Measurements from ENCODE around the gene MACROD2.

The MACROD2 gene

DNA sequence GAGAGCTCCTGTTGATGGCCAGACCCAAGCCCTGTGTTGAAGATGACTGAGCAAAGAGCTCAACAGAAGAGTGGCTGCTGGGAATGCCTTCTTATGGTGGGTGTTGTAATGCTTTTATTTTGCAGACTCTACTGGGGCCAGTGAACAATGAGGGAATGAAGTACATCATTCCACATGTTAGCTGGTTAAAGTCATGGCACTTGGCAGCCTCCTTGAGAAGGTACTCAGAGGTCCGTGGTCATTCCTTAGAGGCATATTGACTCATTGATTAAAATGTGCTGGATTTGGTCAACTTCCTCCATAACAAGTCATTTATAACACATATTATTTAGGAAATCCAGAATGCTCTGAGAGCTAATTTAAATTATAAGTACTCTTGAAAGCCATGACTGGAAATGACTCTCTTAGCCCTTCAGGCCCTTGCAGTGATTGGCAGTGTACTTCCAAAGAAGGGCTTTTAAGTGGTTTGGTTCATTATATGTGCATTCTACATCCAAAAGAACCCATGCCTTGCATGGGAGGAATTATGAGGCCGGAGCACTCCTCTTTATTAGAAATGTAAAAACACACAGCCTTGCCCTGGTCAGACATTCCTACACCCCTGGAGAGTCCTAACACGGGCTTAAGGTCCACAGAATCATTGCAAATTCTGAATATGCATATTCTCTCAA is 1601.0 kb downstream of the MACROD2 start:
- no peak for ATAC-seq

GRCh38 chr20:15597306-15597705 is 1602.0 kb downstream of the MACROD2 start:
- ATAC-seq = no peak
- no peak for DNase-seq

More for the DNA sequence above, 1601.0 kb downstream of the MACROD2 start:
- DNase-seq = no peak

GRCh38 chr20:15599961-15600360 is 1604.6 kb downstream of the MACROD2 start:
- no peak for DNase-seq
- ATAC-seq = no peak

- DNase-seq (no peak), ATAC-seq (no peak)
Measured at GRCh38 chr20:15600565-15600964, 1605.2 kb downstream of the MACROD2 start.

DNA sequence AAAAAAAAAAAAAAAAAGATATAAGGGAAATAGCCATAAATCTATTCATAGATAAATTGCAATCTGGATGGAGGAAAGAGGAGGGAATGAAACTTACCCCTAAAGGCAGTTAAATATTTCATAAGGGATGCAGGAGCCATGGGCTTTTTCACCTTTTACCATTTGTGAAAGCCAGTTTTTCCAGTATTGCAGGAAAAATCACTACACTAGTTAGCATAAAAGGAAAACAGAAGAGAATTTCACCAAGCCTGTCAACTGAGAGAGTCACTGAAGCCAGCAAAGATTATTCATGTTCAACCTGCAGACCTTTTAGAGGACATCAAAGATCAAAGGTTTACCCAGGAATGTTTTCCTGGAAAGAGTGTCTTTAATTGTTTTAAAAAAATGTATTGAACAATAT is 1608.2 kb downstream of the MACROD2 start:
- no peak for ATAC-seq
- DNase-seq = no peak

- no peak for DNase-seq
- ATAC-seq = no peak
Measured at GRCh38 chr20:15603978-15604805, 1608.9 kb downstream of the MACROD2 start.

GRCh38 chr20:15609921-15610320 is 1614.6 kb downstream of the MACROD2 start:
- no peak for DNase-seq
- ATAC-seq = no peak

- ATAC-seq (no peak), DNase-seq (no peak)
Measured at GRCh38 chr20:15610787-15611186, 1615.5 kb downstream of the MACROD2 start.

- ATAC-seq (no peak), DNase-seq (no peak)
Measured at GRCh38 chr20:15611541-15611940, 1616.2 kb downstream of the MACROD2 start.

DNA sequence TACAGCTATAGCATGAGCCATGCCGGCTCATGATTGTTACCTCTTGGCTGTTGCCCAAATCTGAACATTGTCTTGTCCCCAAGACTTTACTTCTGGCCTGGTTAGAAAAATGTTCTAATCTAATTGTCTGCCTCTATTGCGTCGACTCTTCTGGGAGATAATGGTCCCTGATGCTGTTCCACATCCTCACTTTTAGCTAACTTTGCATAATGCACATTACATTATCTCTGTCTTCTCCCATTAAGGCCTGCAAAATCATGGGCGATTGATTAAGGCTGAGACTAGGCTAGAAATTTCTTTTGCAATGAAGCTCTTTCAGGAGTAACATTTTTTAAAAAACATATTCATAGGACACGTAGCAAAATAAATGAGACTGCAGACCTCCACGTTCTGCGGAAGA is 1616.9 kb downstream of the MACROD2 start:
- no peak for ATAC-seq
- no peak for DNase-seq

- no peak for ATAC-seq
Measured at GRCh38 chr20:15612769-15613168, 1617.5 kb downstream of the MACROD2 start.

DNA sequence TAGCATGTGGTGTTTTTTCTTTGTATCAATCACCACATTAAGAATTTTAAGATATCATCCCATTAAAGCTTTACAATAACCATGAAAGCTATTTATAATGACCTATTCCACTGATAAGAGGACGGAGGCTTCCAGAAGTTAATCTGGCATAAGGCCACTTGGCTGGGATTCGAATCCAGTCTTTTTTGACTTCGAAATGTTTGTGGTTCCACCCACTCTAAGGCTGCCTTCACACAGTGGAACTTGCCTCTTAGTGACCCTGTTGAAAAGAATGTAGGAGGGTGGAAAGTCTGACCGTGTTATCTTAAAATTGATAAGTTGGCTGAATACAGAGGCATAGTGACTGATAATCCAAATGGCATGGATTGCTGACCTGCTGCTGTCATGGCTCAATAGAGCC is 1618.2 kb downstream of the MACROD2 start:
- DNase-seq = no peak
- ATAC-seq = no peak

More at GRCh38 chr20:15612769-15613168, 1617.5 kb downstream of the MACROD2 start:
- DNase-seq = no peak

GRCh38 chr20:15616626-15617025 is 1621.3 kb downstream of the MACROD2 start:
- no peak for ATAC-seq
- no peak for DNase-seq

- no peak for ATAC-seq
- no peak for DNase-seq
Measured at GRCh38 chr20:15618110-15618509, 1622.8 kb downstream of the MACROD2 start.

DNA sequence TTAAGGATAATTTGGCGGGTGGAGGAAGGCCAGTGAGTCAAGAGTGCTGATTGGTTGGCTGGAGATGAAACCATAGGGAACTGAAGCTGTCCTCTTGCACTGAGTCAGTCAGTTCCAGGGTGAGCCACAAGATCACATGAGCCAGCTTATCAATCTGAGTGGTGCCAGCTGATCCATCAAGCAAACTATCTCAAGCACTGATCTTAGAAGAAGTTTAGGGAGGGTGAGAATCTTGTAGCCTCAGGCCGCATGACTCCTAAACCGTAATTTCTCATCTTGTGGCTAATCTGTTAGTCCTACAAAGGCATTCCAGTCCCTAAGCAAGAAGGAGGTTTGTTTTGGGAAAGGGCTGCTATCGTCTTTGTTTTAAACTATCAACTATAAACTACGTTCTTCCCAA is 1623.6 kb downstream of the MACROD2 start:
- no peak for DNase-seq

DNA sequence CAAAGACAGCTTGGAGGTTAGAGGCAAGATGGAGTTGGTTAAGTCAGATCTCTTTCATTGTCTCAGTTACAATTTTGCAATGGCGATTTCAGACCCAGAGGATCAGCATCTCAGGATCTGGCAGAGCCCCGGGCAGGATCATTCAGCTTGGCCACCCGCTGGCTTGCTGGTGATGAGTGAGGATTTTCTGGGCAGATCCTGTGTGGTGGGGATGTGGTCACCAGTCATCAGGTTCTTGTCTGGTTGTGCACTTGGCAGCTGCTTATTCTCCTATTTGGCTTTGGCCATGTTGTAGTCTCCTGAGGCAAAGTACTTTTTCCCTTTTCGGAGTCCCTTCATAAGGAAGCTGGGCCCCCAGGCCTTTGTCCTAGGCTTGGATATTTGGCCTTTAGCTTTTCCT is 1624.0 kb downstream of the MACROD2 start:
- no peak for DNase-seq
- no peak for ATAC-seq

More for the DNA sequence above, 1623.6 kb downstream of the MACROD2 start:
- no peak for ATAC-seq

- ATAC-seq = no peak
Measured at GRCh38 chr20:15619816-15620215, 1624.5 kb downstream of the MACROD2 start.

GRCh38 chr20:15622368-15622767 is 1627.1 kb downstream of the MACROD2 start:
- no peak for DNase-seq

More at GRCh38 chr20:15619816-15620215, 1624.5 kb downstream of the MACROD2 start:
- no peak for DNase-seq

DNA sequence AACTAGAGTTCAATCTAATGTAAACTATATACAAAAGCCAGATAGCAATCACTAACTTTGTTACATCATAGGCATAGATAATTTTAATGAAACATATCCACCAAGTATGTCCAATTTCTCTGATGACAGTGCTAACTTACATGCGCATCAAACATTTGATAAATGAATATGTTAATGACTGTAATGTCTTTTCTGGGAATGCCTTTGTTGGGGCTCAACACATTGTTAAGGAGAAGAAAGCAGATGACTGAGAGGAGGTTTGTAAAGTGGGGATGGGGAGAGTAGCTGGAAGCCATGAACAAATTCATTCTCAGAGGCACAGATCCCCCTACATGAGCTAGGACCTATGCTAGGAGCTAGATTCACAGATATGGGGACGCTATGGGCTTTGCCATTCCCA is 1627.9 kb downstream of the MACROD2 start:
- DNase-seq (no peak), ATAC-seq (no peak)

More at GRCh38 chr20:15622368-15622767, 1627.1 kb downstream of the MACROD2 start:
- no peak for ATAC-seq

- no peak for DNase-seq
- no peak for ATAC-seq
Measured at GRCh38 chr20:15625981-15626380, 1630.7 kb downstream of the MACROD2 start.

DNA sequence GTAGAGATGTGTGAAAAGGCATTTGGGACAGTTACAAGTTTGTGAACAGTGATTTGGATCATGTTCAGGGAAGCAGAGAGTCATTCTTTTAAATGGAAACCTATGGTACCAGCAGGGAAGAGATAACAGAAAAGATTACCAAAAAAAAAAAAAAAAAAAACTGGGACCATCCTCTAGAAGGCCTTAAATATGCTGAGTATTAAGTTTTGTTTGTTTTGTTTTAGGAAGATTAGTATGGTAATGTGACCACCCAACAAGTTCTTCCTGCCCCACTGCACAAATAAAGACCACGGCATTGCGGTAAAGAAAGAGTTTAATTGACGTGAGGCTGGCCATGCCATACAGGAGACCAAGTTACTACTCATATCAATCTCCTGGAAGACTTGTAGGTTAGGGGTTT is 1631.8 kb downstream of the MACROD2 start:
- ATAC-seq = no peak
- DNase-seq = no peak

DNA sequence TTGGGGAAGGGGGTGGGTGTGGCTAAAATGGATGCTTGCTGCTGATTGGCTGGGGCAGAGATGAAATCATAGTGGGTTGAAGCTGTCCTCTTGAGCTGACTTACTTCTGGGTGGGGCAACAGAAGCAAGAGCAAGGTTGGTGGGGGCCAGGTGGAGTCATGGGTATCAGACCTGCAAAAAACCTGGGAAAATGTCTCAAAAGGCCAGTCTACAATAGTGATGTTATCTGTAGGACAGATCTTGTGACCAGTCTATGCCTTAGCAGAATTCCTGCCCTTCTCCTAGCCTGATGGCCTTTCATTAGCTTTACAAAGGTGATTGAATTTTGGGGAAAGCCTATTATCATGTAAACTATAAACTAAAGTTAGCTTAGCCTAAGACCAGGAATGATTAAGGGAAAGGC is 1632.2 kb downstream of the MACROD2 start:
- DNase-seq (no peak), ATAC-seq (no peak)

- DNase-seq = no peak
- ATAC-seq = no peak
Measured at GRCh38 chr20:15628851-15629353, 1633.6 kb downstream of the MACROD2 start.

All from stimulated activated naive CD8-positive, alpha-beta T cell treated with anti-CD3 and anti-CD28 coated beads, Interleukin-15, Interleukin-2, amounts not matched to agents 100 U/mL and 50 U/mL, for 24 hours (primary cell).